Endothelial cell of umbilical vein (primary cell): ENCODE data around the gene FAM98A. TPM values are rescaled to one million over a fixed set of nuclear protein-coding genes. Genes with fewer than 3 reads are reported as not detected.

Experiments used
- BruUV-seq: library from RNA; stranded (reverse); fragments of 400-500 nt; replicated peaks from 2 replicates; lab custom pipeline; 2021; lab: Mats Ljungman, UMichigan
- CTCF ChIA-PET: fragments of 300-600, 350-600 bp; sonication (Branson Sonifier 250); formaldehyde crosslinking; loops from one replicate; lab custom pipeline; 2021; ENCODE audit warnings: antibody characterized with exemption, inconsistent platforms; lab: Charles Lee
- POLR2A ChIA-PET: fragments of 300-600, 350-600 bp; sonication (Branson Sonifier 250); formaldehyde crosslinking; loops from one replicate; lab custom pipeline; 2021; ENCODE audit warnings: antibody characterized with exemption, inconsistent platforms; lab: Charles Lee
- DNase-seq: peaks from one replicate; pipeline ENCODE4 v3.0.0-alpha.2; 2011; ENCODE audit warnings: low read depth, low spot score
- FAIRE-seq: peaks from 2 replicates; lab custom pipeline; 2011; peaks lifted over from hg19 to GRCh38; lab: Jason Lieb, UNC
- H2AFZ ChIP-seq: 2 replicates; pipeline ENCODE4 v1.6.0; 2012; ENCODE audit warnings: low read depth, low read length, control low read depth, inconsistent platforms
- H3K27ac ChIP-seq: 2 replicates; pipeline ENCODE4 v1.5.1; 2011; ENCODE audit warnings: low read depth, mild to moderate bottlenecking, control low read depth, low read length, moderate library complexity; ENCODE audit not compliant: insufficient read depth
- H3K27me3 ChIP-seq, 2 experiments: 2 replicates each; pipeline versions ENCODE4 v1.6.0 to v1.6.1; 2011; ENCODE audit warnings: low read length in 2 of 2, mixed read lengths in 1 of 2; ENCODE audit not compliant: control insufficient read depth in 2 of 2, insufficient read depth in 2 of 2
- H3K36me3 ChIP-seq, 2 experiments: 2 replicates in 1 of 2; 3 replicates in 1 of 2; pipeline ENCODE4 v1.5.1; 2011; ENCODE audit warnings: low read length in 2 of 2, mild to moderate bottlenecking in 1 of 2, moderate library complexity in 1 of 2; ENCODE audit not compliant: control insufficient read depth in 2 of 2, insufficient read depth in 2 of 2; ENCODE audit errors: extremely low read depth in 1 of 2
- H3K4me1 ChIP-seq: 3 replicates; pipeline ENCODE4 v1.5.1; 2011; ENCODE audit warnings: mild to moderate bottlenecking, low read length; ENCODE audit not compliant: control insufficient read depth, insufficient read depth; ENCODE audit errors: extremely low read depth
- H3K4me2 ChIP-seq: 2 replicates; pipeline ENCODE4 v1.6.1; 2011; ENCODE audit warnings: low read length, control low read depth, mixed read lengths; ENCODE audit not compliant: insufficient read depth
- H3K4me3 ChIP-seq, 3 experiments: fragments of 200-600 bp in 1 of 3; sonication (generic), shearing (Covaris generic) in 1 of 3; replicated peaks in 1 of 3; 2 replicates each; pipeline ENCODE4 v1.5.1; 2011 to 2016; ENCODE audit warnings: control low read depth in 3 of 3, low read length in 3 of 3, mild to moderate bottlenecking in 2 of 3, inconsistent platforms in 1 of 3, low read depth in 1 of 3, moderate library complexity in 1 of 3; ENCODE audit not compliant: insufficient read depth in 1 of 3
- H3K79me2 ChIP-seq: 2 replicates; pipeline ENCODE4 v1.6.0; 2012; ENCODE audit warnings: low read length, inconsistent platforms; ENCODE audit not compliant: control insufficient read depth, insufficient read depth
- H3K9ac ChIP-seq: replicated peaks from 2 replicates; pipeline ENCODE3; 2011; ENCODE audit warnings: low read length, control low read depth; ENCODE audit not compliant: insufficient read depth; ENCODE audit errors: extremely low read depth
- H3K9me1 ChIP-seq: replicated peaks from 3 replicates; pipeline ENCODE4 v1.6.0; 2011; ENCODE audit warnings: mild to moderate bottlenecking, low read length; ENCODE audit not compliant: control insufficient read depth, insufficient read depth; ENCODE audit errors: extremely low read depth
- H3K9me3 ChIP-seq: replicated peaks from 2 replicates; pipeline ENCODE4 v1.5.1; 2012; ENCODE audit warnings: low read length, inconsistent platforms; ENCODE audit not compliant: control insufficient read depth, insufficient read depth
- H4K20me1 ChIP-seq: replicated peaks from 2 replicates; pipeline ENCODE3; 2011; ENCODE audit warnings: mild to moderate bottlenecking, low read length; ENCODE audit not compliant: control insufficient read depth, insufficient read depth; ENCODE audit errors: extremely low read depth
- EZH2 ChIP-seq: IDR thresholded peaks from 2 replicates; pipeline ENCODE4 v1.6.1; 2012; ENCODE audit warnings: borderline replicate concordance, low read depth, mild to moderate bottlenecking, moderate library complexity, low read length, inconsistent platforms; ENCODE audit not compliant: severe bottlenecking
- FOS ChIP-seq: IDR thresholded peaks from 2 replicates; pipeline ENCODE4 v1.6.1; 2011; ENCODE audit warnings: mild to moderate bottlenecking, low read length, moderate library complexity, borderline replicate concordance; ENCODE audit not compliant: insufficient read depth
- GATA2 ChIP-seq: IDR thresholded peaks from 2 replicates; pipeline ENCODE4 v1.7.0; 2011; ENCODE audit warnings: low read depth, mild to moderate bottlenecking, moderate library complexity, mixed read lengths, low read length; ENCODE audit not compliant: insufficient read length, insufficient read depth
- JUN ChIP-seq: IDR thresholded peaks from 2 replicates; pipeline ENCODE4 v1.6.1; 2011; ENCODE audit warnings: borderline replicate concordance, low read depth; ENCODE audit not compliant: insufficient read length, insufficient read depth
- MYC ChIP-seq: IDR thresholded peaks from one replicate; pipeline ENCODE4 v1.6.1; 2011; ENCODE audit warnings: mild to moderate bottlenecking, low read depth, low read length
- POLR2A ChIP-seq: IDR thresholded peaks from 2 replicates; pipeline ENCODE4 v1.6.1; 2012; ENCODE audit warnings: low read depth, mild to moderate bottlenecking, control low read depth, low read length
- POLR2AphosphoS5 ChIP-seq: IDR thresholded peaks from 2 replicates; pipeline ENCODE4 v1.6.1; 2012; ENCODE audit warnings: low read depth, mild to moderate bottlenecking, control low read depth, low read length, moderate library complexity; ENCODE audit not compliant: insufficient read depth
- dilution Hi-C: fragments of 300-500 bp; cut with MboI; formaldehyde crosslinking; loops from one replicate; pipeline ENCODE4 v1.15.0; 2019; ENCODE audit warnings: low sequenced_read_pairs; ENCODE audit not compliant: extremely low pct_ligation_motif_present
- intact Hi-C: fragments of 100-400 bp; cut with micrococcal nuclease; formaldehyde crosslinking; loops from one replicate; pipeline ENCODE4 v1.10.0; 2022
- polyA plus RNA-seq, 4 experiments: library from polyadenylated mRNA; depleted of rRNA in 3 of 4; stranded (reverse) in 3 of 4; unstranded in 1 of 4; fragments of >200 nt; gene quantifications; 2 replicates each; pipeline versions ENCODE4 v1.2.1 to v1.2.3, GENCODE V29; 2011 to 2012; ENCODE audit warnings: missing spikeins in 1 of 4
- total RNA-seq: library from RNA; stranded (reverse); gene quantifications from 2 replicates; pipeline ENCODE4 v1.2.3, GENCODE V29; 2021
- TF ChIP-seq, protein P1 (sequence below), 2 donors: IDR thresholded peaks; 1 replicate in 1 of 2; 2 replicates in 1 of 2; pipeline ENCODE4 v1.5.1; 2011; ENCODE audit warnings: low read length in 2 of 2, mild to moderate bottlenecking in 2 of 2, moderate library complexity in 2 of 2, control low read depth in 1 of 2, inconsistent platforms in 1 of 2, low read depth in 1 of 2; ENCODE audit not compliant: insufficient read depth in 1 of 2; ENCODE audit errors: extremely low read depth in 1 of 2
- TF ChIP-seq, protein P2 (sequence below): IDR thresholded peaks from 2 replicates; pipeline ENCODE4 v1.6.1; 2011; ENCODE audit not compliant: insufficient read depth, insufficient read length

Gene FAM98A
- total and polyA plus RNA-seq, 2 donors (not counting 3 experiments of a cell fraction or from before 2014, with no cell fraction given) = 52.8 to 97.1 TPM

DNA sequence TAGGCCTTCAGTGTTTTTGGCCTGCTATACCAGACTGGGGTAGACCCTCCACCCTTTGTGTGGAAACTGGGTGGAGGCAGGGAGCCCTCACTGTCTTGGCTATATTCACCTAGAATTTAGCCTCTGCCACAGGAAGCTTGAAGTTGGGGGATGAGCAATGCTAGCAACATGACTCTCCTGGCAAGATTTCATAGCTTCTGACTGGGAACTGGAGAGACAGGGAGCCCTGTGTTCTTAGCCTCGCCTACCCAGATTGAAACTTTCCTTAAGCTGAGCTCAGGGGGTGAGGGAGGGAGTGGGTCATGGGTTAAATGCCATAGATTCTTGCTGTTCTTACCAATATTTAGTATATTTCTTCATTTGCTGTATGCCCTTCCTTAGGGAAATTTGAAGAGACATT lies 46.8 kb upstream of the FAM98A start:
- Histone ChIP-seq H3K27ac (no peak overlapping the region), H3K4me3 (no peak overlapping the region), H4K20me1 (no peaks in the 10 kb centered on the region), H3K4me2 (no peak overlapping the region), H2AFZ (no peak overlapping the region), H3K9ac (no peak overlapping the region), H3K9me3 (peaks cover 2% of the 10 kb centered on the region), H3K79me2 (no peaks in the 10 kb centered on the region), H3K36me3 (no peaks in the 10 kb centered on the region), H3K9me1 (no peaks in the 10 kb centered on the region), H3K4me1 (no peaks in the 10 kb centered on the region), H3K27me3 (no peaks in the 10 kb centered on the region)
- dilution Hi-C loops (no loop called here), intact Hi-C loops (no loop called here)
- ChIA-PET POLR2A (no interaction called here), CTCF (no interaction called here)
- TF ChIP-seq FOS (no peak), JUN (no peak), POLR2AphosphoS5 (no peak), EZH2 (no peak), GATA2 (no peak), POLR2A (no peak), MYC (no peak)
- TF ChIP-seq, protein P1, sequence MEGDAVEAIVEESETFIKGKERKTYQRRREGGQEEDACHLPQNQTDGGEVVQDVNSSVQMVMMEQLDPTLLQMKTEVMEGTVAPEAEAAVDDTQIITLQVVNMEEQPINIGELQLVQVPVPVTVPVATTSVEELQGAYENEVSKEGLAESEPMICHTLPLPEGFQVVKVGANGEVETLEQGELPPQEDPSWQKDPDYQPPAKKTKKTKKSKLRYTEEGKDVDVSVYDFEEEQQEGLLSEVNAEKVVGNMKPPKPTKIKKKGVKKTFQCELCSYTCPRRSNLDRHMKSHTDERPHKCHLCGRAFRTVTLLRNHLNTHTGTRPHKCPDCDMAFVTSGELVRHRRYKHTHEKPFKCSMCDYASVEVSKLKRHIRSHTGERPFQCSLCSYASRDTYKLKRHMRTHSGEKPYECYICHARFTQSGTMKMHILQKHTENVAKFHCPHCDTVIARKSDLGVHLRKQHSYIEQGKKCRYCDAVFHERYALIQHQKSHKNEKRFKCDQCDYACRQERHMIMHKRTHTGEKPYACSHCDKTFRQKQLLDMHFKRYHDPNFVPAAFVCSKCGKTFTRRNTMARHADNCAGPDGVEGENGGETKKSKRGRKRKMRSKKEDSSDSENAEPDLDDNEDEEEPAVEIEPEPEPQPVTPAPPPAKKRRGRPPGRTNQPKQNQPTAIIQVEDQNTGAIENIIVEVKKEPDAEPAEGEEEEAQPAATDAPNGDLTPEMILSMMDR (IDR thresholded peaks at IDR 0.05; ENCODE audit: extremely low read depth in 1 of 2, insufficient read depth in 1 of 2, low read depth in 1 of 2, low read length in 2 of 2) = no peak
- TF ChIP-seq, protein P2, sequence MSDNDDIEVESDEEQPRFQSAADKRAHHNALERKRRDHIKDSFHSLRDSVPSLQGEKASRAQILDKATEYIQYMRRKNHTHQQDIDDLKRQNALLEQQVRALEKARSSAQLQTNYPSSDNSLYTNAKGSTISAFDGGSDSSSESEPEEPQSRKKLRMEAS = no peak
- FAIRE-seq (no peak), DNase-seq (no peak)
- BruUV-seq = no TSS peak
